Stimulated activated CD4-positive, alpha-beta T cell treated with anti-CD3 and anti-CD28 coated beads, TNF-alpha, amount 100 ng/mL, for 24 hours (primary cell): Measurements from ENCODE around the gene TRIO.

Source experiments
- DNase-seq, 3 experiments: peaks; one replicate each; pipeline ENCODE4 v3.0.0-alpha.2; 2020; ENCODE audit warnings: low read depth in 3 of 3

The TRIO gene

GRCh38 chr5:14168144-14168792, 25.1 kb downstream of the TRIO start:
- DNase-seq: no peak

GRCh38 chr5:14168793-14169262, 25.7 kb downstream of the TRIO start:
- DNase-seq: no peak

GRCh38 chr5:14171046-14171445, 27.9 kb downstream of the TRIO start:
- no peak for DNase-seq

GRCh38 chr5:14171621-14172020, 28.5 kb downstream of the TRIO start:
- DNase-seq: no peak

- no peak for DNase-seq
Observed at GRCh38 chr5:14172149-14172795, 29.1 kb downstream of the TRIO start.

- no peak for DNase-seq
Observed at GRCh38 chr5:14173377-14174229, 30.5 kb downstream of the TRIO start.

GRCh38 chr5:14174230-14174636, 31.1 kb downstream of the TRIO start:
- DNase-seq: no peak

- no peak for DNase-seq
Observed at GRCh38 chr5:14175381-14175780, 32.2 kb downstream of the TRIO start.

GRCh38 chr5:14176888-14177287, 33.7 kb downstream of the TRIO start:
- no peak for DNase-seq

- no peak for DNase-seq
Observed at GRCh38 chr5:14177634-14178033, 34.5 kb downstream of the TRIO start.

- no peak for DNase-seq
Observed at GRCh38 chr5:14178091-14178490, 34.9 kb downstream of the TRIO start.

GRCh38 chr5:14178671-14179211, 35.6 kb downstream of the TRIO start:
- no peak for DNase-seq

- no peak for DNase-seq
Observed at GRCh38 chr5:14179446-14179845, 36.3 kb downstream of the TRIO start.

GRCh38 chr5:14180437-14180836, 37.3 kb downstream of the TRIO start:
- no peak for DNase-seq

GRCh38 chr5:14181299-14181968, 38.3 kb downstream of the TRIO start:
- no peak for DNase-seq

- no peak for DNase-seq
Observed at GRCh38 chr5:14182761-14183160, 39.6 kb downstream of the TRIO start.

GRCh38 chr5:14183187-14183939, 40.2 kb downstream of the TRIO start:
- DNase-seq: no peak

- DNase-seq: no peak
Observed at GRCh38 chr5:14184082-14184481, 40.9 kb downstream of the TRIO start.

- DNase-seq: no peak
Observed at GRCh38 chr5:14184725-14185124, 41.6 kb downstream of the TRIO start.

- DNase-seq: no peak
Observed at GRCh38 chr5:14185326-14186058, 42.4 kb downstream of the TRIO start.
